Mesendoderm (in vitro differentiated cells): ENCODE results near the gene PRR36.

ENCODE experiments used
- DNase-seq: peaks from one replicate; pipeline ENCODE4 v3.0.0; 2013
- H2AK5ac ChIP-seq: 2 replicates; pipeline ENCODE4 v1.6.1; 2013; ENCODE audit warnings: low read length, inconsistent platforms
- H2BK120ac ChIP-seq: 2 replicates; pipeline ENCODE4 v1.6.1; 2013; ENCODE audit warnings: low read depth, mild to moderate bottlenecking, low read length, moderate library complexity, mixed read lengths
- H2BK15ac ChIP-seq: replicated peaks from 2 replicates; pipeline ENCODE4 v1.6.1; 2013; ENCODE audit warnings: low read depth, mild to moderate bottlenecking, moderate library complexity
- H2BK5ac ChIP-seq: 2 replicates; pipeline ENCODE4 v1.6.1; 2013; ENCODE audit warnings: low read length, inconsistent platforms
- H3K18ac ChIP-seq: 2 replicates; pipeline ENCODE4 v1.6.1; 2013; ENCODE audit warnings: mild to moderate bottlenecking, low read length, mixed read lengths
- H3K23ac ChIP-seq: one replicate; pipeline ENCODE4 v1.6.1; 2013; ENCODE audit warnings: low read length
- H3K27ac ChIP-seq: 2 replicates; pipeline ENCODE4 v1.5.1; 2013; ENCODE audit warnings: low read depth, mild to moderate bottlenecking, inconsistent platforms, low read length, moderate library complexity
- H3K27me3 ChIP-seq: 2 replicates; pipeline ENCODE4 v1.6.1; 2013; ENCODE audit warnings: low read length, control low read depth, mild to moderate bottlenecking, inconsistent platforms; ENCODE audit not compliant: insufficient read depth, poor library complexity
- H3K36me3 ChIP-seq: 2 replicates; pipeline ENCODE4 v1.6.1; 2013; ENCODE audit warnings: low read length, inconsistent platforms; ENCODE audit not compliant: control insufficient read depth, insufficient read depth
- H3K4ac ChIP-seq: one replicate; pipeline ENCODE4 v1.6.1; 2013; ENCODE audit warnings: low read depth, mild to moderate bottlenecking, low read length, moderate library complexity
- H3K4me1 ChIP-seq: 2 replicates; pipeline ENCODE4 v1.6.1; 2013; ENCODE audit warnings: low read depth, low read length, inconsistent platforms; ENCODE audit not compliant: control insufficient read depth
- H3K4me2 ChIP-seq: 2 replicates; pipeline ENCODE4 v1.6.1; 2013; ENCODE audit warnings: low read length
- H3K4me3 ChIP-seq: 2 replicates; pipeline ENCODE4 v1.5.1; 2013; ENCODE audit warnings: mild to moderate bottlenecking, low read length
- H3K56ac ChIP-seq: one replicate; pipeline ENCODE4 v1.6.1; 2013; ENCODE audit warnings: low read length
- H3K79me1 ChIP-seq: 2 replicates; pipeline ENCODE4 v1.6.1; 2013; ENCODE audit warnings: low read length, inconsistent platforms
- H3K79me2 ChIP-seq: 2 replicates; pipeline ENCODE4 v1.6.1; 2013; ENCODE audit warnings: mild to moderate bottlenecking, low read length; ENCODE audit not compliant: control insufficient read depth, insufficient read depth
- H3K9ac ChIP-seq: 2 replicates; pipeline ENCODE4 v1.6.1; 2013; ENCODE audit warnings: low read length, inconsistent platforms
- H4K5ac ChIP-seq: one replicate; pipeline ENCODE4 v1.6.1; 2013; ENCODE audit warnings: low read length
- H4K8ac ChIP-seq: one replicate; pipeline ENCODE4 v1.6.1; 2013; ENCODE audit warnings: low read depth, mild to moderate bottlenecking, control low read depth, low read length, moderate library complexity
- WGBS: extraction: QIAGEN DNeasy Blood & Tissue Kit; methylation state at CpG from one replicate; pipeline ENCODE4 v1.1.7; 2013; ENCODE audit warnings: low lambda C conversion rate, missing lambda C conversion rate; ENCODE audit not compliant: insufficient coverage; ENCODE audit errors: extremely low coverage; 5-methylcytosine and 5-hydroxymethylcytosine counted together

Gene PRR36

GRCh38 chr19:7865262-7865911, 8.8 kb downstream of the PRR36 start:
- H3K4me1 ChIP-seq = peaks cover 2% of the 10 kb centered on the region
- H4K8ac ChIP-seq = no peak overlapping the region
- no peaks in the 10 kb centered on the region for H3K79me1 ChIP-seq
- no peak for DNase-seq
- H3K79me2 ChIP-seq = no peaks in the 10 kb centered on the region
- H3K4me2 ChIP-seq = no peak overlapping the region
- no peak overlapping the region for H2AK5ac ChIP-seq
- H3K27me3 ChIP-seq = peaks cover 15% of the 10 kb centered on the region
- H2BK120ac ChIP-seq = no peak overlapping the region
- H2BK5ac ChIP-seq = no peak overlapping the region
- H3K18ac ChIP-seq = no peak overlapping the region
- H3K23ac ChIP-seq = no peak overlapping the region
- H3K36me3 ChIP-seq = no peaks in the 10 kb centered on the region
- H3K56ac ChIP-seq = no peak overlapping the region
- H3K9ac ChIP-seq = no peak overlapping the region
- no CpG with 5 or more reads among the region's 10 CpGs for WGBS
- no peak overlapping the region for H2BK15ac ChIP-seq
- no peak overlapping the region for H3K4me3 ChIP-seq
- no peak overlapping the region for H4K5ac ChIP-seq
- H3K4ac ChIP-seq = no peak overlapping the region
- H3K27ac ChIP-seq = no peak overlapping the region

GRCh38 chr19:7864690-7865074, 9.5 kb downstream of the PRR36 start:
- no peak for DNase-seq
- no peak overlapping the region for H2BK120ac ChIP-seq
- H3K79me2 ChIP-seq = no peaks in the 10 kb centered on the region
- H3K4ac ChIP-seq = no peak overlapping the region
- H3K4me3 ChIP-seq = no peak overlapping the region
- no peak overlapping the region for H3K9ac ChIP-seq
- H2AK5ac ChIP-seq = no peak overlapping the region
- peaks cover 15% of the 10 kb centered on the region for H3K27me3 ChIP-seq
- peaks cover 2% of the 10 kb centered on the region for H3K4me1 ChIP-seq
- H4K5ac ChIP-seq = no peak overlapping the region
- no peak overlapping the region for H3K27ac ChIP-seq
- no peak overlapping the region for H2BK15ac ChIP-seq
- H3K36me3 ChIP-seq = no peaks in the 10 kb centered on the region
- H2BK5ac ChIP-seq = no peak overlapping the region
- H3K79me1 ChIP-seq = no peaks in the 10 kb centered on the region
- no CpG with 5 or more reads among the region's 18 CpGs for WGBS
- no peak overlapping the region for H4K8ac ChIP-seq
- no peak overlapping the region for H3K18ac ChIP-seq
- H3K4me2 ChIP-seq = no peak overlapping the region
- H3K23ac ChIP-seq = no peak overlapping the region
- no peak overlapping the region for H3K56ac ChIP-seq

- H3K9ac ChIP-seq = no peak overlapping the region
- H3K27me3 ChIP-seq = peaks cover 15% of the 10 kb centered on the region
- no peak overlapping the region for H2BK5ac ChIP-seq
- H3K4me2 ChIP-seq = no peak overlapping the region
- no peak overlapping the region for H4K5ac ChIP-seq
- H2BK15ac ChIP-seq = no peak overlapping the region
- H3K79me1 ChIP-seq = no peaks in the 10 kb centered on the region
- no peak for DNase-seq
- no peaks in the 10 kb centered on the region for H3K36me3 ChIP-seq
- H4K8ac ChIP-seq = no peak overlapping the region
- H3K4me3 ChIP-seq = no peak overlapping the region
- no peak overlapping the region for H3K27ac ChIP-seq
- no peak overlapping the region for H3K4ac ChIP-seq
- no peaks in the 10 kb centered on the region for H3K79me2 ChIP-seq
- H3K18ac ChIP-seq = no peak overlapping the region
- H2AK5ac ChIP-seq = no peak overlapping the region
- no CpG with 5 or more reads among the region's 21 CpGs for WGBS
- peaks cover 2% of the 10 kb centered on the region for H3K4me1 ChIP-seq
- H3K23ac ChIP-seq = no peak overlapping the region
- no peak overlapping the region for H2BK120ac ChIP-seq
- H3K56ac ChIP-seq = no peak overlapping the region
Observed at GRCh38 chr19:7863971-7864689, 10.1 kb downstream of the PRR36 start.

- H3K27ac ChIP-seq = no peak overlapping the region
- WGBS = no CpG with 5 or more reads among the region's 83 CpGs
- no peak overlapping the region for H4K8ac ChIP-seq
- H2BK120ac ChIP-seq = no peak overlapping the region
- H3K18ac ChIP-seq = no peak overlapping the region
- no peaks in the 10 kb centered on the region for H3K36me3 ChIP-seq
- no peaks in the 10 kb centered on the region for H3K79me2 ChIP-seq
- no peak overlapping the region for H3K9ac ChIP-seq
- H2AK5ac ChIP-seq = no peak overlapping the region
- H4K5ac ChIP-seq = no peak overlapping the region
- peak; percentile 57 for DNase-seq
- no peaks in the 10 kb centered on the region for H3K79me1 ChIP-seq
- no peak overlapping the region for H3K4me3 ChIP-seq
- H3K27me3 ChIP-seq = peaks cover 15% of the 10 kb centered on the region
- H3K56ac ChIP-seq = no peak overlapping the region
- peaks cover 2% of the 10 kb centered on the region for H3K4me1 ChIP-seq
- peak overlapping the region; percentile 3 for H3K23ac ChIP-seq
- H3K4ac ChIP-seq = no peak overlapping the region
- no peak overlapping the region for H2BK15ac ChIP-seq
- H3K4me2 ChIP-seq = no peak overlapping the region
- H2BK5ac ChIP-seq = no peak overlapping the region
Observed at GRCh38 chr19:7863157-7863970, 10.8 kb downstream of the PRR36 start.

DNA sequence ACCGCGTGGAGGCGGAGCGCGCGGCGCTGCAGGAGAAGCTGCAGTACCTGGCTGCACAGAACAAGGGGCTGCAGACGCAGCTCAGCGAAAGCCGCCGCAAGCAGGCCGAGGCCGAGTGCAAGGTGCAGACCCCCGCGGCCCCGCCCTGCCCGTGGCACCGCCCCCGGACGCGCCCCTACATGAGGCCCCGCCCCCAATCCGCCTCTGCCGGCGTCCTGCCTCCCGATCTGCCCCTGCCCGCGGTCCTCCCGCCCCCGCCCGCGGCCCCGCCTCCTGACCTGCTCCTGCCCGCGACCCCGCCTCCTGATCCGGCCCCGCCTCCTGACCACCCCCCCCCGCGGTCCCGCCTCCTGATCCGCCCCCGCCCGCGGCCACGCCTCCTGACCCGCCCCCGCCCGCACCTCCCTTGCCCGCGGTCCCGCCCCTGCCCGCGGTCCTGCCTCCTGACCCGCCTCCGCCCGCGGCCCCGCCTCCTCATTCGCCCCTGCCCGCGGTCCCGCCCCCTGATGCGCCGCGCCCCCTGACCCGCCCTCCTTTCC, 11.7 kb downstream of the PRR36 start:
- Histone ChIP-seq H3K79me1 (no peaks in the 10 kb centered on the region), H4K5ac (no peak overlapping the region), H3K79me2 (no peaks in the 10 kb centered on the region), H3K18ac (no peak overlapping the region), H2BK15ac (no peak overlapping the region), H2AK5ac (no peak overlapping the region), H3K4ac (no peak overlapping the region), H2BK5ac (no peak overlapping the region), H3K4me2 (peak overlapping the region; percentile 87), H4K8ac (no peak overlapping the region), H3K36me3 (no peaks in the 10 kb centered on the region), H3K27ac (no peak overlapping the region), H3K4me3 (no peak overlapping the region), H3K4me1 (peaks cover 2% of the 10 kb centered on the region), H3K27me3 (peaks cover 15% of the 10 kb centered on the region), H2BK120ac (no peak overlapping the region), H3K56ac (peak overlapping the region; percentile 67), H3K23ac (no peak overlapping the region), H3K9ac (peak overlapping the region; percentile 36)
- peak; percentile 92 for DNase-seq
- no CpG with 5 or more reads among the region's 67 CpGs for WGBS
